ENCODE measurements around the gene CLIP4. TPM values are rescaled to one million over a fixed set of nuclear protein-coding genes. Genes with fewer than 3 reads are reported as not detected.

CLIP4 gene
- polyA plus RNA-seq, 1 of the 3 experiments (the other 2 are of a cell fraction), result 12.7 TPM

DNA sequence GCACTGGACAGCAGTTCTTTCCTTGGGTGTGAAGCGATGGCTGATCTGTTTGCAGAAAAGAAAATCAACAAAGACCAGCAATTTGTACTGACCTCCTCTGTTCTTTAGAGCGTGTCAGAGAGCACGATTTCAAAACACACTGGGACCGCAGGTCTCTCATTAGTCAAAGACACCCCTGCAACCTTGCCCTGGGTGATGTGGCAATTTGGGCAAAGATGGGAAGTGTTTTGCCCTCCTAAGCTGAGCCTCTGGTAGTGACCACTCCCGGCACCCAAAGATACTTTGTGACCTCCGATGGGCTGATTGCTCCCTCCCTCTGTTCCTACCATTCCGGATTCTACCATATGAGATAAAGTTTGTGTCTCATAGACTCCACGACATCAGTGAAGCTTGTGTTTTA is 18.2 kb upstream of the CLIP4 start (continued):
- TF ChIP-seq, protein P1, sequence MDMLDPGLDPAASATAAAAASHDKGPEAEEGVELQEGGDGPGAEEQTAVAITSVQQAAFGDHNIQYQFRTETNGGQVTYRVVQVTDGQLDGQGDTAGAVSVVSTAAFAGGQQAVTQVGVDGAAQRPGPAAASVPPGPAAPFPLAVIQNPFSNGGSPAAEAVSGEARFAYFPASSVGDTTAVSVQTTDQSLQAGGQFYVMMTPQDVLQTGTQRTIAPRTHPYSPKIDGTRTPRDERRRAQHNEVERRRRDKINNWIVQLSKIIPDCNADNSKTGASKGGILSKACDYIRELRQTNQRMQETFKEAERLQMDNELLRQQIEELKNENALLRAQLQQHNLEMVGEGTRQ (IDR thresholded peaks at IDR 0.05; ENCODE audit: borderline replicate concordance, low read depth, low read length), result no peak
- TF ChIP-seq POLR2AphosphoS5 (IDR thresholded peaks at IDR 0.05; ENCODE audit: low read depth, low read length) (no peak), GATA2 (CRISPR knock-in tag; IDR thresholded peaks at IDR 0.05) (no peak), TAF1 (IDR thresholded peaks at IDR 0.05; ENCODE audit: borderline replicate concordance, low read depth, low read length) (no peak), YY1 (IDR thresholded peaks at IDR 0.05; ENCODE audit: low read depth) (no peak), FOSL2 (IDR thresholded peaks at IDR 0.05; ENCODE audit: borderline replicate concordance, low read depth) (no peak), TCF12 (IDR thresholded peaks at IDR 0.05) (no peak)

DNA sequence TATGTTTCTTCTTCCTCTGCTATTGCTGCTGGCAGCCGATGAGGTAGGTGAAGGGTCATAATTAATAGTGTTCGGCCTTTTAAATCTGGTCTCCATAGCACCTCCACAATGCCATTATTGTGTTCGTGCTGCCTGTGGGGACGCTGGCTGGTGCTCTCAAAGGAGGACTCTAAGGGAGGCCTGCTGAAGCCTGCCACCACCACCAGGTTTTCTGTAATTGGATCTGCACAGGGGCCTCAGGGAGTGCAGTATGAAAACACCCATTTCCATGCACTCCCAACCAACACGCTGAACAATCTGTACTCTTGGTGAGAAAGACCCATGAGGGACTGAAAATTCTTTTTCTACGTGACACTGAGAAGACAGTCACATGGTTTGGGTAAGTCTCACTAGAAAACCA is 17.6 kb upstream of the CLIP4 start:
- no peaks in the 10 kb centered on the region for H4K20me1 ChIP-seq (ENCODE audit: insufficient read depth)
- no peaks in the 10 kb centered on the region for H3K9me2 ChIP-seq
- H3K9me3 ChIP-seq, result no peaks in the 10 kb centered on the region
- H3K4me3 ChIP-seq (ENCODE audit: low read depth in 2 of 2, low read length in 1 of 2), result no peak overlapping the region
- H3K27ac ChIP-seq (ENCODE audit: low read depth in 2 of 2, low read length in 1 of 2), result no peak overlapping the region
- CTCF ChIA-PET, result interaction anchor here (1.1 kb wide), 1 partner anchor 9 kb away, joined by 3 read pairs; no protein-coding TSS in a partner anchor
- TF ChIP-seq FOXJ3 (CRISPR knock-in tag; IDR thresholded peaks at IDR 0.05) (no peak), TAF1 (IDR thresholded peaks at IDR 0.05; ENCODE audit: borderline replicate concordance, low read depth, low read length) (no peak), RXRA (IDR thresholded peaks at IDR 0.05; ENCODE audit: borderline replicate concordance, low read depth) (no peak), NRF1 (IDR thresholded peaks at IDR 0.05; ENCODE audit: low read depth, low read length) (no peak), FOXM1 (IDR thresholded peaks at IDR 0.05; ENCODE audit: low read depth) (no peak), RAD21 (IDR thresholded peaks at IDR 0.05; ENCODE audit: low read length) (no peak), GATA2 (CRISPR knock-in tag; IDR thresholded peaks at IDR 0.05) (no peak), YY1 (IDR thresholded peaks at IDR 0.05; ENCODE audit: low read depth) (no peak)
- TF ChIP-seq, protein P2, sequence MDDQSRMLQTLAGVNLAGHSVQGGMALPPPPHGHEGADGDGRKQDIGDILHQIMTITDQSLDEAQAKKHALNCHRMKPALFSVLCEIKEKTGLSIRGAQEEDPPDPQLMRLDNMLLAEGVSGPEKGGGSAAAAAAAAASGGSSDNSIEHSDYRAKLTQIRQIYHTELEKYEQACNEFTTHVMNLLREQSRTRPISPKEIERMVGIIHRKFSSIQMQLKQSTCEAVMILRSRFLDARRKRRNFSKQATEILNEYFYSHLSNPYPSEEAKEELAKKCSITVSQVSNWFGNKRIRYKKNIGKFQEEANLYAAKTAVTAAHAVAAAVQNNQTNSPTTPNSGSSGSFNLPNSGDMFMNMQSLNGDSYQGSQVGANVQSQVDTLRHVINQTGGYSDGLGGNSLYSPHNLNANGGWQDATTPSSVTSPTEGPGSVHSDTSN (IDR thresholded peaks at IDR 0.05), result no peak
- TF ChIP-seq, protein P3, sequence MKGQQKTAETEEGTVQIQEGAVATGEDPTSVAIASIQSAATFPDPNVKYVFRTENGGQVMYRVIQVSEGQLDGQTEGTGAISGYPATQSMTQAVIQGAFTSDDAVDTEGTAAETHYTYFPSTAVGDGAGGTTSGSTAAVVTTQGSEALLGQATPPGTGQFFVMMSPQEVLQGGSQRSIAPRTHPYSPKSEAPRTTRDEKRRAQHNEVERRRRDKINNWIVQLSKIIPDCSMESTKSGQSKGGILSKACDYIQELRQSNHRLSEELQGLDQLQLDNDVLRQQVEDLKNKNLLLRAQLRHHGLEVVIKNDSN (IDR thresholded peaks at IDR 0.05; ENCODE audit: borderline replicate concordance, low read depth), result no peak
- H3F3A ChIP-seq (replicated peaks; ENCODE audit: insufficient read depth), result no peaks in the 10 kb centered on the region
- POLR2A ChIA-PET, result no interaction called here
- DNase-seq, result no peak
- H3K4me1 ChIP-seq (ENCODE audit: control insufficient read depth in 1 of 2, insufficient read depth in 2 of 2, low read depth in 1 of 2, low read length in 1 of 2), result no peaks in the 10 kb centered on the region; a peak in 2 of 4 replicates
- H3K4me2 ChIP-seq, result no peak overlapping the region
- 72% methylated on average over 6 of the region's 6 CpGs for WGBS (ENCODE audit: low lambda C conversion rate)
- no peaks in the 10 kb centered on the region for H3K27me3 ChIP-seq (ENCODE audit: insufficient read depth)
- no peaks in the 10 kb centered on the region for H3K36me3 ChIP-seq (replicated peaks in 1 of 2; ENCODE audit: control insufficient read depth in 1 of 2, insufficient read depth in 2 of 2, low read length in 1 of 2)
- no peak overlapping the region for H3K9ac ChIP-seq
- H2AFZ ChIP-seq (ENCODE audit: low read depth), result no peak overlapping the region
- no peaks in the 10 kb centered on the region for H3K79me2 ChIP-seq (ENCODE audit: insufficient read depth)

DNA sequence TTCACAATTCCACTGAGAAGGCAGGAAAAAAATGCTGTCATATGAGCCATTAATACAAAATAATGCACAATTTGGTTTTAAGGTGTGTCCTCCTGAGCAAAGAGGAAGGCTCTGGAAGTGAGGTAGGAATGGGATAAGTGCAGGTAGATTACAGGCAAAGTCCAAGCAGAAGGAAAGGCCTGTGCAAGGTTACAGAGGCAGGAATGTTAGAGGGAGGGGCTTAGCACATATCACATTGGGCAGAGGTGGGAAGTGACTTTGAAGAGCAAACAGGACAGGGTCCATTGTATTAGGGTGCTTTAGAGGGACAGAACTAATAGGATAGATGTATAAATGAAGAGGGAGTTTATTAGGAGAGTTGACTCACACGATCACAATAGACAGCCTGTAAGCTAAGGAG is 14.7 kb upstream of the CLIP4 start:
- Histone ChIP-seq H3K9me2 (no peaks in the 10 kb centered on the region), H3K27ac (ENCODE audit: low read depth in 2 of 2, low read length in 1 of 2) (no peak overlapping the region), H2AFZ (ENCODE audit: low read depth) (no peak overlapping the region), H4K20me1 (ENCODE audit: insufficient read depth) (no peaks in the 10 kb centered on the region), H3F3A (replicated peaks; ENCODE audit: insufficient read depth) (no peaks in the 10 kb centered on the region), H3K9ac (no peak overlapping the region), H3K9me3 (no peaks in the 10 kb centered on the region), H3K36me3 (replicated peaks in 1 of 2; ENCODE audit: control insufficient read depth in 1 of 2, insufficient read depth in 2 of 2, low read length in 1 of 2) (no peaks in the 10 kb centered on the region), H3K4me3 (ENCODE audit: low read depth in 2 of 2, low read length in 1 of 2) (no peak overlapping the region), H3K4me2 (no peak overlapping the region), H3K4me1 (ENCODE audit: control insufficient read depth in 1 of 2, insufficient read depth in 2 of 2, low read depth in 1 of 2, low read length in 1 of 2) (peaks cover 0 to 9% of the 10 kb centered on the region in 2 experiments; a peak in 2 of 4 replicates), H3K79me2 (ENCODE audit: insufficient read depth) (no peaks in the 10 kb centered on the region), H3K27me3 (ENCODE audit: insufficient read depth) (no peaks in the 10 kb centered on the region)
- POLR2A ChIA-PET, result no interaction called here
- WGBS (ENCODE audit: low lambda C conversion rate), result 80% methylated on average over 1 of the region's 1 CpG
- CTCF ChIA-PET, result interaction anchor here (2.0 kb wide), 1 partner anchor 11 kb away, joined by 4 read pairs; no protein-coding TSS in a partner anchor
- no peak for DNase-seq
- TF ChIP-seq, protein P3 (IDR thresholded peaks at IDR 0.05; ENCODE audit: borderline replicate concordance, low read depth), result no peak
- TF ChIP-seq, protein P4, sequence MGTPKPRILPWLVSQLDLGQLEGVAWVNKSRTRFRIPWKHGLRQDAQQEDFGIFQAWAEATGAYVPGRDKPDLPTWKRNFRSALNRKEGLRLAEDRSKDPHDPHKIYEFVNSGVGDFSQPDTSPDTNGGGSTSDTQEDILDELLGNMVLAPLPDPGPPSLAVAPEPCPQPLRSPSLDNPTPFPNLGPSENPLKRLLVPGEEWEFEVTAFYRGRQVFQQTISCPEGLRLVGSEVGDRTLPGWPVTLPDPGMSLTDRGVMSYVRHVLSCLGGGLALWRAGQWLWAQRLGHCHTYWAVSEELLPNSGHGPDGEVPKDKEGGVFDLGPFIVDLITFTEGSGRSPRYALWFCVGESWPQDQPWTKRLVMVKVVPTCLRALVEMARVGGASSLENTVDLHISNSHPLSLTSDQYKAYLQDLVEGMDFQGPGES (IDR thresholded peaks at IDR 0.05; ENCODE audit: low read depth, low read length), result no peak
- TF ChIP-seq JUND (IDR thresholded peaks at IDR 0.05) (no peak), FOSL2 (IDR thresholded peaks at IDR 0.05; ENCODE audit: borderline replicate concordance, low read depth) (no peak), CHD2 (IDR thresholded peaks at IDR 0.05; ENCODE audit: low read length, partially characterized antibody) (no peak), EP300 (IDR thresholded peaks at IDR 0.05; ENCODE audit: borderline replicate concordance in 1 of 2, low read depth in 1 of 2, low read length in 1 of 2) (no peak), SMC3 (IDR thresholded peaks at IDR 0.05; ENCODE audit: low read depth, low read length) (no peak)

Data from SK-N-SH (cell line).